Gastrocnemius medialis (tissue), 4 donors: ENCODE measurements around the gene GABARAP. TPM values are rescaled to one million over a fixed set of nuclear protein-coding genes. Genes with fewer than 3 reads are reported as not detected.

ENCODE experiments used
- ATAC-seq, 2 donors: fragments of 150-250 bp; one replicate each; pipeline ENCODE4 v1.9.1; 2016
- DNase-seq, 2 donors: peaks; one replicate each; pipeline ENCODE4 v3.0.0-alpha.2; 2019
- H3K27ac ChIP-seq, 4 donors: fragments of 200-600 bp; sonication (generic); 1 replicate in 1 of 4; 2 replicates in 3 of 4; pipeline ENCODE4 v1.5.1; 2016 to 2018; ENCODE audit warnings: mild to moderate bottlenecking in 2 of 4, moderate library complexity in 1 of 4
- H3K27me3 ChIP-seq, 3 donors: fragments of 200-600 bp; sonication (generic) in 2 of 3; 1 replicate in 1 of 3; 2 replicates in 2 of 3; pipeline versions ENCODE4 v1.5.1 to v1.6.0; 2016 to 2019; ENCODE audit warnings: mild to moderate bottlenecking in 1 of 3, moderate library complexity in 1 of 3
- H3K36me3 ChIP-seq, 2 donors: fragments of 200-600 bp; sonication (generic) in 1 of 2; one replicate each; pipeline ENCODE4 v1.5.1; 2017 to 2018
- H3K4me1 ChIP-seq, 2 donors: fragments of 200-600 bp; sonication (generic) in 1 of 2; one replicate each; pipeline ENCODE4 v1.5.1; 2016 to 2017; ENCODE audit warnings: mild to moderate bottlenecking in 2 of 2
- H3K4me3 ChIP-seq, 4 donors: fragments of 200-600 bp; sonication (generic) in 3 of 4; 1 replicate in 1 of 4; 2 replicates in 3 of 4; pipeline ENCODE4 v1.5.1; 2016 to 2019; ENCODE audit warnings: mild to moderate bottlenecking in 2 of 4
- H3K9me3 ChIP-seq, 3 donors: fragments of 200-600 bp; sonication (generic) in 2 of 3; 1 replicate in 1 of 3; 2 replicates in 2 of 3; pipeline ENCODE4 v1.5.1; 2016 to 2019
- CTCF ChIP-seq, 5 experiments: fragments of 450-650 bp in 3 of 5; fragments of 200-600 bp in 2 of 5; sonication (generic) in 2 of 5; IDR thresholded peaks in 4 of 5; conservative IDR thresholded peaks in 1 of 5; 1 replicate in 4 of 5; 2 replicates in 1 of 5; pipeline ENCODE4 v1.5.1; 2016 to 2019; ENCODE audit warnings: antibody characterized with exemption in 5 of 5, mild to moderate bottlenecking in 3 of 5, moderate library complexity in 3 of 5
- POLR2A ChIP-seq, 2 donors: fragments of 450-650 bp; IDR thresholded peaks; one replicate each; pipeline ENCODE4 v1.6.1; 2017; ENCODE audit warnings: antibody characterized with exemption in 2 of 2, mild to moderate bottlenecking in 2 of 2, moderate library complexity in 2 of 2
- in situ Hi-C, 4 donors: fragments of 200-750 bp; cut with MboI; loops; one replicate each; pipeline versions ENCODE4 v1.15.0 to v1.8.0; 2017; ENCODE audit warnings: low sequenced_read_pairs in 4 of 4
- intact Hi-C: fragments of 100-400 bp; cut with DNase I; formaldehyde crosslinking; loops from one replicate; pipeline ENCODE4 v1.15.1; 2023; ENCODE audit warnings: low total_unique reads
- total RNA-seq, 4 donors: library from RNA; depleted of rRNA; stranded (reverse); fragments of >200 nt; gene quantifications; one replicate each; pipeline versions ENCODE4 v1.1.0 to v1.2.3, GENCODE V29; 2016

The GABARAP gene
- total RNA-seq, 4 donors from 2014 or later, result 207 to 626 (median 258) TPM

- peak overlapping the region; percentile 52 to 63 (median 53) for H3K4me3 ChIP-seq
- intact Hi-C loops (no loop called here), in situ Hi-C loops (no loop called here)
- TF ChIP-seq CTCF (IDR thresholded peaks at IDR 0.05 in 4 of 5, conservative IDR thresholded peaks at IDR 0.05 in 1 of 5) (no peak), POLR2A (IDR thresholded peaks at IDR 0.05) (no peak)
- peak; percentile 16 to 39 for ATAC-seq
- H3K9me3 ChIP-seq, result no peaks in the 10 kb centered on the region
- peaks cover 0 to 34% of the 10 kb centered on the region in 2 donors for H3K36me3 ChIP-seq
- peaks cover 41 to 52% (median 43%) of the 10 kb centered on the region in 3 donors for H3K27me3 ChIP-seq
- DNase-seq, result no peak
- H3K4me1 ChIP-seq, result peaks cover 5 to 9% of the 10 kb centered on the region in 2 donors
- H3K27ac ChIP-seq, result peak overlapping the region in 1 of 4 donors; percentile 11
Observed at GRCh38 chr17:7261379-7262191, 19.3 kb upstream of the GABARAP start.

GRCh38 chr17:7260651-7261378 lies 18.6 kb upstream of the GABARAP start:
- Histone ChIP-seq H3K36me3 (peaks cover 0 to 42% of the 10 kb centered on the region in 2 donors), H3K4me3 (peak overlapping the region; percentile 52 to 63 (median 53)), H3K9me3 (no peaks in the 10 kb centered on the region), H3K27ac (peak overlapping the region in 1 of 4 donors; percentile 11), H3K27me3 (peaks cover 41 to 48% (median 43%) of the 10 kb centered on the region in 3 donors), H3K4me1 (peaks cover 5 to 9% of the 10 kb centered on the region in 2 donors)
- ATAC-seq (peak in 1 of 2 donors; percentile 44), DNase-seq (no peak)
- intact Hi-C loops (no loop called here), in situ Hi-C loops (no loop called here)
- no peak for TF ChIP-seq POLR2A (IDR thresholded peaks at IDR 0.05)
- TF ChIP-seq CTCF (IDR thresholded peaks at IDR 0.05 in 4 of 5, conservative IDR thresholded peaks at IDR 0.05 in 1 of 5), result no peak

DNA sequence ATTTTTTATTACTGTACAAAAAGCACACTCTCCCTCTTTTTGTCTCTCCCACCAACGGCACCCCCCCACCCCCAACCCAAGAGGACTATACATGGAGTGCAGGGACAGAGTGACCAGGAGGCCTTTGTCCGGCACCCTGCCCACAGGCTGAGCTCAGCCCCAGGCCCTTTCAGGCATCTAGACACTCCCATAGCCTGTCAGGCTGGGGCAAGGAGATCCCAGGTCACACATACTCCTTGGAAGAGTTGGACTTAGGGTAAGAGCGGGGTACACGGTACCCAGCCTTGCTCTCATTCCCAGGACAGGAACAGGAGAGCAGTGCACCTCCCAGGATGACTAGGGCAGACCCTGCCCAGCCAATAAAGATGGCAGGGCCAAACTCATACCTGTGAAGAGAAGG lies 17.9 kb upstream of the GABARAP start:
- DNase-seq (no peak), ATAC-seq (no peak)
- Histone ChIP-seq H3K4me3 (no peak overlapping the region), H3K36me3 (peaks cover 0 to 49% of the 10 kb centered on the region in 2 donors), H3K27me3 (peaks cover 41 to 45% (median 43%) of the 10 kb centered on the region in 3 donors), H3K27ac (no peak overlapping the region), H3K4me1 (peaks cover 5 to 9% of the 10 kb centered on the region in 2 donors), H3K9me3 (no peaks in the 10 kb centered on the region)
- in situ Hi-C loops (no loop called here), intact Hi-C loops (no loop called here)
- TF ChIP-seq CTCF (IDR thresholded peaks at IDR 0.05 in 4 of 5, conservative IDR thresholded peaks at IDR 0.05 in 1 of 5) (no peak), POLR2A (IDR thresholded peaks at IDR 0.05) (no peak)

GRCh38 chr17:7259555-7259889 lies 17.3 kb upstream of the GABARAP start:
- DNase-seq, result no peak
- in situ Hi-C loops, result loop anchor here in 1 of 4 donors (10.0 kb wide), 1 partner anchor 45 kb away; the partner anchor contains the start of gene EIF5A
- H3K36me3 ChIP-seq, result peaks cover 0 to 55% of the 10 kb centered on the region in 2 donors

More at GRCh38 chr17:7259555-7259889, 17.3 kb upstream of the GABARAP start:
- Histone ChIP-seq H3K9me3 (no peaks in the 10 kb centered on the region), H3K4me1 (peaks cover 5 to 9% of the 10 kb centered on the region in 2 donors), H3K27me3 (peaks cover 38 to 41% (median 39%) of the 10 kb centered on the region in 3 donors), H3K27ac (no peak overlapping the region), H3K4me3 (no peak overlapping the region)
- intact Hi-C loops, result no loop called here
- TF ChIP-seq POLR2A (IDR thresholded peaks at IDR 0.05) (no peak), CTCF (IDR thresholded peaks at IDR 0.05 in 4 of 5, conservative IDR thresholded peaks at IDR 0.05 in 1 of 5) (no peak)
- ATAC-seq, result no peak
